Right lung (tissue), 10 donors: Measurements from ENCODE around the gene NR1H3. TPM values are rescaled to one million over a fixed set of nuclear protein-coding genes. Genes with fewer than 3 reads are reported as not detected.
"Not testable (repeated sequence)": the region's sequence is repeated elsewhere in the genome, so short reads cannot be mapped to it uniquely, and the experiment has no call there.

Experiments used
- DNase-seq, 2 donors: peaks; one replicate each; pipeline ENCODE4 v3.0.0-alpha.2; 2013
- long read RNA-seq, 8 donors: transcript quantifications; one replicate each; lab custom pipeline, GENCODE V29; 2026
- polyA plus RNA-seq, 5 donors: library from polyadenylated mRNA; unstranded; fragments of 120-200 nt; gene quantifications; one replicate each; pipeline versions ENCODE4 v1.2.1 to v1.2.3, GENCODE V29; 2013; ENCODE audit warnings: inconsistent platforms in 1 of 5, low replicate concordance in 1 of 5; ENCODE audit not compliant: insufficient read length in 5 of 5, insufficient read depth in 1 of 5

The NR1H3 gene
- 10 to 100 TPM; 39.7 to 57.9 (median 53.0) TPM for polyA plus RNA-seq
- long read RNA-seq, donor 1, partial matches to known transcripts: 0 of 4 reads
- long read RNA-seq, donor 1, other reads (novel, unspliced or antisense): 0 of 4 reads
- long read RNA-seq, donor 2, partial matches to known transcripts: 0 of 2 reads
- long read RNA-seq, donor 2, other reads (novel, unspliced or antisense): 0 of 2 reads
- long read RNA-seq, donor 3, partial matches to known transcripts: 6 of 10 reads
- long read RNA-seq, donor 3, other reads (novel, unspliced or antisense): 0 of 10 reads
- long read RNA-seq, donor 4, partial matches to known transcripts: 0 of 11 reads
- long read RNA-seq, donor 4, other reads (novel, unspliced or antisense): 7 of 11 reads
- long read RNA-seq, donor 5, partial matches to known transcripts: 0 of 8 reads
- long read RNA-seq, donor 5, other reads (novel, unspliced or antisense): 0 of 8 reads
- long read RNA-seq, donor 6, partial matches to known transcripts: 0 of 8 reads
- long read RNA-seq, donor 6, other reads (novel, unspliced or antisense): 0 of 8 reads
- long read RNA-seq, donor 7, partial matches to known transcripts: 5 of 9 reads
- long read RNA-seq, donor 7, other reads (novel, unspliced or antisense): 0 of 9 reads
- long read RNA-seq, donor 8: 0 reads

- DNase-seq: peak; percentile 95 to 97
Measured at GRCh38 chr11:47257517-47258316, at the start of gene NR1H3. Gene NR1H3, plus strand, starts transcription at chr11:47257996. Its CDS starts 1,221 bp downstream, at chr11:47259217.

- DNase-seq: not testable (repeated sequence)
Measured at GRCh38 chr11:47208008-47208552, 49.7 kb upstream of the NR1H3 start.

GRCh38 chr11:47208628-47209027 is 49.2 kb upstream of the NR1H3 start:
- no peak for DNase-seq

GRCh38 chr11:47212938-47213337 is 44.9 kb upstream of the NR1H3 start:
- no peak for DNase-seq

- DNase-seq: peak; percentile 75 to 78
Measured at GRCh38 chr11:47213950-47214565, 43.7 kb upstream of the NR1H3 start.

GRCh38 chr11:47215366-47215910 is 42.4 kb upstream of the NR1H3 start:
- no peak for DNase-seq

- peak; percentile 59 to 62 for DNase-seq
Measured at GRCh38 chr11:47216121-47216798, 41.5 kb upstream of the NR1H3 start.

GRCh38 chr11:47220401-47220821 is 37.4 kb upstream of the NR1H3 start:
- no peak for DNase-seq

- DNase-seq: no peak
Measured at GRCh38 chr11:47222696-47223095, 35.1 kb upstream of the NR1H3 start.

- no peak for DNase-seq
Measured at GRCh38 chr11:47225552-47226400, 32.0 kb upstream of the NR1H3 start.

GRCh38 chr11:47229161-47229560 is 28.6 kb upstream of the NR1H3 start:
- DNase-seq: no peak

- DNase-seq: no peak
Measured at GRCh38 chr11:47233051-47233450, 24.7 kb upstream of the NR1H3 start.

- no peak for DNase-seq
Measured at GRCh38 chr11:47233989-47234668, 23.7 kb upstream of the NR1H3 start.

GRCh38 chr11:47234669-47235100 is 23.1 kb upstream of the NR1H3 start:
- DNase-seq: no peak

- no peak for DNase-seq
Measured at GRCh38 chr11:47235163-47235562, 22.6 kb upstream of the NR1H3 start.

GRCh38 chr11:47236482-47236881 is 21.3 kb upstream of the NR1H3 start:
- no peak for DNase-seq

- no peak for DNase-seq
Measured at GRCh38 chr11:47239852-47240251, 17.9 kb upstream of the NR1H3 start.

- DNase-seq: no peak
Measured at GRCh38 chr11:47241841-47242301, 15.9 kb upstream of the NR1H3 start.
